ENCODE data around the gene S100P.

Gene S100P

DNA sequence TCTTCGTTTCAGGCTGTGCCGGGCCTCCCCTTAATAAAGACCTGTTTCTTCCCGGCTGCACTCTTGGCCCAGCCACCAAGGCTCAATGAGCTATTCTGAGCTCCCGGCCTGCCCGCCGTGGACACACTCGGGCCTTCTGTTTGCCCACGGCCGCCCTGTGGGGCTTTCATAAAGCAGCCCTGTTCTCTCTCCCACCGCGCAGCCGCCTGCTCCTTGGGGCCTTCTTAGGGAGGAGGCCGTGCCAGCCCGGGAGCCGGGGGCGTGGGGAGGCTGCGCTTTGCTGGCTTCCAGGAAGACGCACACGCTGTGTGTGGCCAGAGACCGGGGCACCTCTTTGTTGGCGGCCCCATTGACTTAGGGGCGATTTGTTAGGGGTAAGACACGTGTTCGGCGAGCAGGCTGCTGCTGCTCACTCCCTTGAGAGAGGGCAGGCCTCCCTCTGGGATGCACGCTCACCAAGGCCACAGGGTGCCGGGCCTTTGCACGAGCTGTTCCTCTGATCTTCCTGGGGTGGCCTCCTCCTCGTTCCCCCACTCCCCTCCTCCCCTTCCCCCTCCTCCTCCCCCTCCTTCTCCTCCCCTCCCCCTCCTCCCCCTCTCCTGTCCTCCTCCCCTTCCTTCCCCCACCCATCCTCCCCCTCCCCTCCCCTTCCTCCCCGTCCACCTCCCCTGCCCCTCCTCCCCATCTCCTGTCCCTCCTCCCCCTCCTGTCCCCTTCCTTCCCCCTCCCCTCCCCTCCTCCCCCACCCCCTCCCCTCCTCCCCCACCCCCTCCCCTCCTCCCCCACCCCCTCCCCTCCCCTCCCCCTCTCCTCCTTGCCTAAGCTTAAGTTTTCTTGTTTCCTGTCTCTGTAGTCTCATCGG is 33.6 kb downstream of the S100P start:
- no peak for DNase-seq

DNA sequence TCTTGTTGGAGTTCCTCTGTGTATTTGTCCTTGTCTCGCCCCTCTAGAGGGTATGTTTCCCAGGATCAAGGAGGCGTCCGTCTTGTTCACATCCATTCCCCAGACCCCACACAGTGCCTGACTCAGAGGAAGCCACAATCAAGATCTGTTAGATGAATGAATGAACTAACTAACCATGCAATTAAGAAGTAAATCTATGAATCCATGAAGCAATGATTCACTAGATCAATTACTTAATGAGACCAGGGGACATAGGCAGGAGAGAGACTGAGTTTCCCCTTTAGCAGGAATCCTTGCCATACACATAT is 34.2 kb downstream of the S100P start:
- no peak for DNase-seq

DNA sequence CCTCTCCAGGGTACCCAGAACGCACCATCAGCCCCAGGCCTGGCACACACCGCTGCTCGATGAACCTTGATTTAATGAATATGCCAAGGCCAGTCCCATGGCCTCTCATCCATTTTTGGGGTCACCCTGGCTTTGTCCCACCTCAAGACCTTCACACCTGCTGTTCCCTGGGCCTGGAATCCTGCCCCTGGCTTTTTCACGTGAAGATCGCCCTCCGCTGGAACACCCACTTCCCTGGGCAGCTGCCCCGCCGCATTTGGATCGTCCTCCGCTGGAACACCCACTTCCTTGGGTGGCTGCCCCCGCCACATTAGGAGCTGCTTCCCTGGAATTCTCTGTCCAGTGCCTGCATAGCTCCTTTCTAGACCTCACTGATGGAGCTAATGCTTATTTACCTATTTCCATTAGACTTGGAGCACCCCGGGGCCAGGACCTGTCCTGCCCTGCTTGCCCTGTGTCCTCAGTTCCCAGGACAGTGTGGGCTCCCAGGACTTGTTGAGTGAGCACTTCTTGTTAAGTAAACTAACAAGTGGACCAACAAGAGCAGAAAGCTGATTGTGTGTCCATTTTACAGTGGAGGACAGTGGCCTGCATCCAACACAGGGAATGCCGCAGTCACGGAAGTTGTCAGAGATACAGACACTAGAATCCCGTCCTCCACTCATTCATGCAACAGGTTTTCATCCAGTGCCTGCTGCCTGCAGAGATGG is 34.8 kb downstream of the S100P start:
- DNase-seq, result no peak

DNA sequence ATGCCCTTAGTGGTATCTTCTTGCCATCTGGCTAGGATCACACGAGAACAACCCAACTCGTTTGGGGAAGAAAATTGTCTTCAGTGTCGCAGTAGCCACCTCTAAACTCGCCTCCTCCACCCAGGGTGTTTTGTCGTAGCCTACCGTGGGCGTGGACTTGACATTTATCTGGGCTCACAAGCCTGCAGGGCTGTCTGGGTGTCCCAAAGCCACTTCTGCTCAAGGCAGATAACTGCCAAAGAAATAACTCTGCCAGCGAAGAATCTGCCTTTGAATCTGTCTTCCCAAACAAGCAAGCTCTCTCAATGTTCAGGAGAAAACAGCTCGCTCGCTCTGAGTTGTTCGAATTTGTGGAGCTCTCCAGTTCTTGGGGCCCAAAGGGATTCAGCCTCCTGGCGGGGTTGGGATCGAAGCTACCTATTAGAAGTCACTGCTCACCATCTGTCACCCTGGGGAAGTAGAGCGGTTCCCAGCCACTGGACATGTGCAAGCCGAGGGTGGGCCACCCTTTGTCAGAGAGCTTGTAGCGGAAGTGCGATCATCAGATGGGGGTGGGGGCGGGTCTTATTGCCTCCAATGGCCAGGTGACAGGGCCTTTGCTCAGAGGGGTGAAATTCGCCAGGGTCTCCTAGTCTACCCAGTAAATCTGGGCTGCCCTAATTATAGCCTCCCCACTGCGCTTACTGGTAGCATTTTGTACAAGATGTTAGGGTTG is 37.1 kb downstream of the S100P start:
- DNase-seq, result no peak

DNA sequence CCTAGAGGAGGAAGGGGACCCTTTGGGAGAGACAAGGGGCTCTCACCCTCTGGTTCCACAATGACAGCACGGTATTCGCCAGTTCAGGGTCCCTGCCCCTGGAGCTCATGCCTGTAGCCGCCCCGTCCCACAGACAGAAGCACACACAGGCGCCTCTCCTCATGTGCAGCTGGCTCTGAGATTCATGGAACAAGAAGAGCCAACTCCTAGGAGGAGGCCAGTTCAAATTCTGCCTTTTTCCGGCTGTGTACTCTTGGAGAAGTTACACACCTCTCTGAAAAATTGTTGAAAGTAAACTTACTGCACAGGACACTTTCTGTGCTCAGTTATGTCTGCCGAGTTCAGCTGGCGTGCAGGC is 37.6 kb downstream of the S100P start:
- no peak for DNase-seq

DNA sequence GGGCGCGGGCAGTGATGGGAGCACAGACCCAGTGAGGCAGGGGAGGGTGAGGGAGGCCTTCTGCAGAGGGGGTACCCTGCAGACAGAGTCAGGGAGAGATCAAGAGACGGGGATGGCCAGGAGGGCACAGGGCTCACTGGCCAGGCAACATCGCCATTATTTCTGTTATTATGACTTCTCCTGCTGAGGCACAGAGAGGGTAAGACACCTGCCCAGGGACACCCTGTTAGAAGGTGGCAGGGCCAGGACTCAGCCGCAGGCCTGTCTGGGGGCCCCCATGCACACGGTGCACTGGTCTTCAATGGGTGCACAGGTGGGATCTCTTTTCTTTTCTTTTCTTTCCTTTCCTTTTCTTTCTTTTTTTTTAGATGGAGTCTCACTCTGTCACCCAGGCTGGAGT is 38.1 kb downstream of the S100P start:
- DNase-seq, result no peak

DNA sequence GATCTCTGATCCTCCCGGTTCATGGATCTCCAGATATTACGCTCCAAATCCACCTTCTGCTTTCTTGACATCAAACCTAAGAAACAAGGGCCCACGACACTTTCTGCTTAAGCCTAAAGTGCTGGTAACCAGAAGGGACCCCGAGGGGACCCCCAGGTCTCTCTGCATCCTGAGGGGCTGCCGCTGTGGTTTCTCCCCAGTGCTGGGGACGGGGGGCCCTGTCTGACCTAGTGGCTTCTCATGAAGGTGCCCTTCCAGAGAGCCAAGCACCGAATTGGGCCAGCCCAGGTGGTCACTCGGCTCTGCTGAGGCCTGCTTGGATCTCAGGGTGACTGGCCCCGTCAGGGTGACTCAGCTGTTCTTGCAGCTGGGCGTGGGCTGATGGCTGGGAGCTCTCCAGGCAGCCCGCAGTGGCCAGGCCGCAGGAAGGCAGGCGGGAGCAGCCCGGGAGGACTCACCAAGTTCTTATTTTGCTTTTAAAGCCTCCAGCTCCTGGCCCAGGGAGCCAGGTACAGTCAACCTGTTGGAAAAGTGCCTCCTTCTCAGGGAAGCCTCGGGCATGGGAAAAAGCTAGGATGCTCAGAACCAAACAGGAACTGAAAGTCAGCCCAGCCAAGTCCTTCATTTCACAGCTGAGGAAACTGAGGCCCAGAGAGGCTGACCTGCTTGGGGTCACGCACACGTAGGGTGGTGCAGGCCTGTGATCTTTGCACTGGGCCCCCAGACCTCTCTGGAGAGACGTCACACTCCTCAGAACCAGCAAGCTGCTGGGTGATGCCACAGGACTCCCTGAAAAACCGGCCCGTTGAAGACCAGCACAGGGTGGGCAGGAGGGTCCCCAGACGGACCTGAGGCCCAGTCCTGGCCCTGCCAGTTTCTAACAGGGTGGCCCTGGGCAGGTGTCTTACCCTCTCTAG is 39.0 kb downstream of the S100P start:
- DNase-seq, result peak; percentile 40

DNA sequence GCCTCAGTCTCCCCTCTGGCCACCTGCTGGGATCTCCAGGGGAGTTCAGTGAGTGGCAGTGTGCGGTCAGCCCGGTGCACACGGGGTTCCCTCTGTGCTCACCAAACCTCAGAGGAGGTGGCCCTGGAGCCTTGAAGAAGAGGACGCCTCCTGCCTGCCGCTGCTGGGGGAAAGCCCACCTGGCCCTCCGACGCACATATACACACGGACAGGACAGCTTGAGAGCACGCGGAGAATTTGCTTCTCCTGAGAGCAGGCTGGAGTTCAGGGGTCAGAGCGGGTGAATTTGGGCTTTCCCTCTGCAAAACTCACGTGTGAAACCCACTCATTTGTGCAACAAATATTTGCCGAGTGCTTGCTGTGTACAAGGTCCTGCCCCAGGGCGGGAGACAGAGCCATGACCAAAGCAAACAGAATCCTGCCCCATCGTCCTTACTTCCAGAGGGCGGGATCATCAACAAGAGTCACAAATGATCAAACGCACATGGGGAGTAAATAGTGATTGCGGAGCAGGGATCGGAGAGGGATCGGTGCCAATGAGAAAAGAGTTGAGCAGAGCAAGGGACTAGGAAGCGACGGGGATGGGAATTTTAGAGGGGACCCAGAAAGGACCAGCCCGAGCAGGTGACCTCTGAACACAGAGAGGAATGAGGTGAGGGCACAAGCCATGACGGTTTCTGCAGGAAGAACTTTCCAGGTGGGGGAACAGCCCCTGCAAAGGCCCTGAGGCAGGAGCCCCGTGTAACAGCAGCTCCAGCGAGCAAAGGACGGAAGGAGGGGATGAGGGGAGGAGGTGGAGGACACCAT is 39.9 kb downstream of the S100P start:
- no peak for DNase-seq

DNA sequence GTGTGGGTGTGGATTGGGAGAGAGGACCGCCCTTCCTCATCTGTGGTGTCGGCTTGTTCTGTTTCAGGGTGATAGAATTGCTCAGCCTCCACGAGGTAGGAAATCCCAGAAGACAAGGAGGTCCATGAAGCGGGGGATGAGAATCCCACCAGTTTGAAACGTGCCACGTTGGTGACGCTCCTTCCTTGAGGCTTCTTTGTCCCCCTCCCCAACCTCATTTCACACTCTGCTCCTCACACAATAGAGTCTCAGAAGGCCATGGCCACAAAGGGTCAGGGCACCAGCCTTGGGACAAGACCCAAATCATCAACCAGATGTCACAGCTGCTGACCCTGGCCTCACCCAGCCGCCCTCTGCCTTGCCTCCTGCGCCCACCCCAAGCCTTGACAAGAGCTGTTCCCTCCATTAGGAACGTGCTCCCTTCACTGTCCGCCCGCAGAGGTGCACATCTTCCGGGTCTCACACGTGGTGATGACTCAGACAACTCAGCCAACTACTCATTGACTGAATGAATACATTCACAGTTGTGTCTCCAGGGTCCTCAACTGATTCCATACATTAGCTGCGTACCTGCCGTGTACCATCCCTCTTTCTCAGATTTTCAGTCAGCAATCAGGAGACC is 40.6 kb downstream of the S100P start:
- no peak for DNase-seq

DNA sequence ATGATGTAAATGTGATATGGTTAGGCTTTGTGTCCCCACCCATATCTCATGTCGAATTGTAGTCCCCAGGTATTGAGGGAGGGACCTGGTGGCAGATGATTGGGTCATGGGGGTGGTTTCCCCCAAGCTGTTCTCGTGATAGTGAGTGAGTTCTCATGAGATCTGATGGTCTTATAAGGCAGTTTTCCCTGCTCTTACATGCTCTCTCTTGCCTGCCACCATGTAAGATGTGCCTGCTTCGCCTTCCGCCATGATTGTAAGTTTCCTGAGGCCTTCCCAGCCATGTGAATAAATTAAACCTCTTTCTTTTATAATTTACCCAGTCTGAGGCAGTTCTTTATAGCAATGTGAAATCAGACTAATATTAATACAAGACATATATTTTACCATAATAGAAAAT is 46.2 kb downstream of the S100P start:
- no peak for DNase-seq

DNA sequence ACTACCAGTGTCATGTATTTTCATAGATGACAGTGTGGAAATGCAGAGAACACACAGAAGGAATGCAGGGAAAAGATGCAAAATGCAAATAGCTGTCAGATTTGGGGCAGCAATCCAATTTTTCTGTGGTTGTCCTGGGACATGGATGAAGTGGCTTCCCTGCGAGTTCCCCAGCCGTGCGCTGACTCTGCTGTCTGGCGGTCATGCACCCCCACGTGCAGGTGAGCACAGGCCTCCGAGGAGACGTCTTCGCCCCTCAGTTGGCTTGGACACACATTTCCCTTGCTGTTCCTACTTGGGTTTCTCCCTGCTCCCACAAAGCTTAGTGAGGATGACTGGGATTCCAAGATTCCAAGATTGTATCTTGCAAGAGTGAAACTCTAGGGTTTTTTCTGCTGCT is 46.7 kb downstream of the S100P start:
- DNase-seq, result no peak

DNA sequence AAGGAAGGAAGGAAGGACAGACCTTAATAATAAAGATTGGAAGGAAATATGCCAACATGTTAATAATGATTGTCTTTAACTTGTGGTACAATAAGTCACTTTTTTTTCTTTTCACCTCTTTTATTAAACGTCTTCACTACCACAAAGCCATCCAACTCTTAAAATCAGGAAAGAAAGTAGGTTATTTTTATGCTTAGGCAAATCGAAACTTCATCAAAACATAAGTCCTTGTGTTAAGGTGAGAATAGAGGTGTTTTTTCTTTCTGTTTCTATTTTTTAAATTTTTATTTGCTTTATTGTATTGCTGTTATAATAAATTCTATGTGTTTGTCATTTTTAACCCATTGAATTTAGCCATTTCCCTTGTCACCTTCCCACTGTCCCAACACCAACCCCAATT is 48.8 kb downstream of the S100P start:
- DNase-seq, result no peak

DNA sequence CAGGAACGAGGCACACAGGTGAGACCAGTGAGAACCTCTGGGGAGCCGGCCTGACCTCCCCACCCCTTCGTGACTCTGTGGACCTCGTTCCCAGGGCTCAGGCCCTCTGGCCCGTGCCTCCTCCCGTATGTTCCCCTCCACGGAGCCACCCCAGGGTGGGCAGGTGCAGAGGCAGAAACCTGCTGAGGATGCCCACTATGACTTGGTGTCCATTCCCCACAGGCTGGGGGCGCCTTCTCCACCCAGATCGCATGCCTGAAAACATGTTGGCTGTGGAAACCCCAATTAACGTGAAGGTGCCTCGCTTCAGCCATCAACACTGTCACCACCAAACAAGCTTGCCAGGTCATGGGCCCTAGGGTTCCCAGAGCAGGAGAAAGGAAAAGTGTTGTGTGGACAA is 49.3 kb downstream of the S100P start:
- no peak for DNase-seq
